Measurements from ENCODE around the gene RTL1.

The RTL1 gene

GRCh38 chr14:100845341-100845740 is 58.2 kb downstream of the RTL1 start:
- DNase-seq: no peak

- no peak for DNase-seq
Measured at GRCh38 chr14:100844846-100845245, 58.7 kb downstream of the RTL1 start.

- DNase-seq: no peak
Measured at GRCh38 chr14:100844421-100844820, 59.1 kb downstream of the RTL1 start.

GRCh38 chr14:100844082-100844408 is 59.5 kb downstream of the RTL1 start:
- DNase-seq: no peak

- DNase-seq: no peak
Measured at GRCh38 chr14:100842799-100843198, 60.7 kb downstream of the RTL1 start.

GRCh38 chr14:100841761-100842403 is 61.6 kb downstream of the RTL1 start:
- no peak for DNase-seq

GRCh38 chr14:100841066-100841760 is 62.3 kb downstream of the RTL1 start:
- DNase-seq: no peak

GRCh38 chr14:100840286-100841065 is 63.0 kb downstream of the RTL1 start:
- DNase-seq: no peak

GRCh38 chr14:100839681-100840111 is 63.8 kb downstream of the RTL1 start:
- no peak for DNase-seq

GRCh38 chr14:100839315-100839585 is 64.3 kb downstream of the RTL1 start:
- no peak for DNase-seq

- DNase-seq: no peak
Measured at GRCh38 chr14:100838493-100839314, 64.8 kb downstream of the RTL1 start.

- DNase-seq: no peak
Measured at GRCh38 chr14:100837805-100838350, 65.6 kb downstream of the RTL1 start.

- DNase-seq: no peak
Measured at GRCh38 chr14:100836941-100837804, 66.3 kb downstream of the RTL1 start.

GRCh38 chr14:100836311-100836805 is 67.2 kb downstream of the RTL1 start:
- DNase-seq: no peak

GRCh38 chr14:100835548-100836310 is 67.8 kb downstream of the RTL1 start:
- DNase-seq: no peak

- DNase-seq: no peak
Measured at GRCh38 chr14:100834794-100835547, 68.6 kb downstream of the RTL1 start.

- DNase-seq: no peak
Measured at GRCh38 chr14:100834082-100834793, 69.3 kb downstream of the RTL1 start.

GRCh38 chr14:100832311-100832960 is 71.1 kb downstream of the RTL1 start:
- DNase-seq: no peak

GRCh38 chr14:100830681-100831080 is 72.8 kb downstream of the RTL1 start:
- DNase-seq: no peak
